Testis (tissue), 3 donors: ENCODE results near the gene MB21D2. TPM values are rescaled to one million over a fixed set of nuclear protein-coding genes. Genes with fewer than 3 reads are reported as not detected.
A peak's percentile ranks its signal among the peaks of the same experiment; 100 is the strongest.

Source experiments
- DNase-seq: peaks from one replicate; pipeline ENCODE4 v3.0.0-alpha.2; 2019
- H3K27ac ChIP-seq, 2 donors: fragments of 200-600 bp; sonication (generic); one replicate each; pipeline ENCODE4 v1.5.1; 2019
- H3K27me3 ChIP-seq: fragments of 200-600 bp; sonication (generic); one replicate; pipeline ENCODE4 v1.5.1; 2019
- H3K36me3 ChIP-seq: fragments of 200-600 bp; sonication (generic); one replicate; pipeline ENCODE4 v1.5.1; 2017; ENCODE audit warnings: low read depth; ENCODE audit errors: missing control alignments
- H3K4me1 ChIP-seq: fragments of 200-600 bp; sonication (generic); one replicate; pipeline ENCODE4 v1.5.1; 2019
- H3K4me3 ChIP-seq, 2 donors: fragments of 200-600 bp; sonication (generic); one replicate each; pipeline ENCODE4 v1.5.1; 2017 to 2019
- H3K9me3 ChIP-seq: fragments of 200-600 bp; sonication (generic); one replicate; pipeline ENCODE4 v1.5.1; 2017
- POLR2A ChIP-seq: fragments of 450-650 bp; IDR thresholded peaks from one replicate; pipeline ENCODE4 v1.6.1; 2017; ENCODE audit warnings: antibody characterized with exemption, mild to moderate bottlenecking, moderate library complexity
- WGBS, 2 donors: methylation state at CpG; one replicate each; pipeline ENCODE4 v1.1.5; 2018; 5-methylcytosine and 5-hydroxymethylcytosine counted together
- intact Hi-C: fragments of 100-400 bp; cut with DNase I; formaldehyde crosslinking; loops from one replicate; pipeline ENCODE4 v1.15.1; 2023; ENCODE audit warnings: low total_unique reads
- polyA plus RNA-seq: library from polyadenylated mRNA; stranded (reverse); fragments of 350-450 nt; fragmentation: Illumina TruSeq; extraction: RNeasy Lipid Tissue Mini Kit (QIAGEN cat#74804); gene quantifications from one replicate; pipeline ENCODE4 v1.2.3, GENCODE V29; 2014; ENCODE audit warnings: low read depth, low replicate concordance; ENCODE audit not compliant: insufficient read depth
- total RNA-seq, 2 donors: library from RNA; depleted of rRNA; stranded (reverse); fragments of >200 nt; gene quantifications; one replicate each; pipeline ENCODE4 v1.2.3, GENCODE V29; 2016
- TF ChIP-seq, protein P1 (sequence below), 3 experiments: fragments of 450-650 bp in 2 of 3; fragments of 200-600 bp in 1 of 3; sonication (generic) in 1 of 3; IDR thresholded peaks; one replicate each; pipeline ENCODE4 v1.5.1; 2016 to 2019; ENCODE audit warnings: antibody characterized with exemption in 3 of 3, mild to moderate bottlenecking in 2 of 3, moderate library complexity in 1 of 3

The MB21D2 gene
- total and polyA plus RNA-seq, 3 donors from 2014 or later: 13.4 to 29.2 (median 23.9) TPM

DNA sequence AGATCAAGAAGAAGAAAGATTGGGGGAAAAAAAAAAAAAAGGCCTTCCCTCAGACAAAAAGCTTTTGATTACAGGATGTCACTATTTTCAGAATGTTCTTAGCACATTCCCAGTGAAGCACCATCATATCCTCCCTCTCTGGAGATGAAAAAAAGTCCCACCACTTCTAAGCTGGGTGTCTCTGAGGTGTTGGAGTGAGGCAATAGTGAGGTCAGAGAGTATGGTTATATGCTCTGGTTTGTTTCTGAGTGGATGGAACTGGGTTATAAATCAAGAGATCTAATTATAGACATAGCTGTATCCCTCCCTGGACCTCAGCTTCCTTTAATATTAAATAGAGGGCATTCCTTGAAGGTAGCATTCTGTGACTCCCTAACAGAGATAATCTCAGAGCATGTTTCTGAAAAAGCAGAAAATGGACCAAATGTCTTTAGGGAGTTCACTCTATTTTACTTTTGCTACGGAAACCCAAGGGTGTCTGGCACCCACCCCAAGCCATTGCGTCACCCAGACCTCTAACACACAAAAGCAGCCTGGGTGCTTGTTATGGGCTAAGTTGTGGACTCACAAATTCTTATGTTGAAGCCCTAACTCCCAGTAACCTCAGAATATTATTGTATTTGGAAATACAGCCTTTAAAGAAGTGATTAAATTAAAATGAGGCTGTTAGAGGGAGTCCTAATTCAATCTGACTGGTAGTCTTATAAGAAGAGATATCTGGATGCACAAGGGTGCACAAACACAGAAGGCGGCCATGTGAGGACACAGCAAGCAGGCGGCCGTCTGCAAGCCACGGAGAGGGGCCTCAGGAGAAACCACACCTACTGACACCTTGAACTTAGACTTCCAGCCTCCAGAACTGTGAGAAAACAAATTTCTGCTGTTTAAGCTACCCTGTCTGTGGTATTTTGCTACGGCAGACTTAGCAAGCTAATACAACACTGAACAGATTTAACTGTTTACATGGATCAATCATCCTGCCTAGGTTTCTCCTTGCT, 81.5 kb downstream of the MB21D2 start:
- 51 to 56% methylated on average over 7 of the region's 7 CpGs for WGBS, 2 donors
- intact Hi-C loops: no loop called here

GRCh38 chr3:192834428-192834827, 83.2 kb downstream of the MB21D2 start:
- Histone ChIP-seq H3K27me3 (no peaks in the 10 kb centered on the region), H3K36me3 (no peaks in the 10 kb centered on the region), H3K27ac (no peak overlapping the region), H3K4me1 (peaks cover 30% of the 10 kb centered on the region), H3K9me3 (no peaks in the 10 kb centered on the region), H3K4me3 (no peak overlapping the region)
- intact Hi-C loops: no loop called here
- TF ChIP-seq POLR2A: no peak
- TF ChIP-seq, protein P1, sequence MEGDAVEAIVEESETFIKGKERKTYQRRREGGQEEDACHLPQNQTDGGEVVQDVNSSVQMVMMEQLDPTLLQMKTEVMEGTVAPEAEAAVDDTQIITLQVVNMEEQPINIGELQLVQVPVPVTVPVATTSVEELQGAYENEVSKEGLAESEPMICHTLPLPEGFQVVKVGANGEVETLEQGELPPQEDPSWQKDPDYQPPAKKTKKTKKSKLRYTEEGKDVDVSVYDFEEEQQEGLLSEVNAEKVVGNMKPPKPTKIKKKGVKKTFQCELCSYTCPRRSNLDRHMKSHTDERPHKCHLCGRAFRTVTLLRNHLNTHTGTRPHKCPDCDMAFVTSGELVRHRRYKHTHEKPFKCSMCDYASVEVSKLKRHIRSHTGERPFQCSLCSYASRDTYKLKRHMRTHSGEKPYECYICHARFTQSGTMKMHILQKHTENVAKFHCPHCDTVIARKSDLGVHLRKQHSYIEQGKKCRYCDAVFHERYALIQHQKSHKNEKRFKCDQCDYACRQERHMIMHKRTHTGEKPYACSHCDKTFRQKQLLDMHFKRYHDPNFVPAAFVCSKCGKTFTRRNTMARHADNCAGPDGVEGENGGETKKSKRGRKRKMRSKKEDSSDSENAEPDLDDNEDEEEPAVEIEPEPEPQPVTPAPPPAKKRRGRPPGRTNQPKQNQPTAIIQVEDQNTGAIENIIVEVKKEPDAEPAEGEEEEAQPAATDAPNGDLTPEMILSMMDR (IDR thresholded peaks at IDR 0.05): no peak
- no peak for DNase-seq
- WGBS, 2 donors: 43 to 54% methylated on average over 3 of the region's 3 CpGs

More for the DNA sequence above, 81.5 kb downstream of the MB21D2 start:
- peaks cover 25% of the 10 kb centered on the region for H3K4me1 ChIP-seq
- DNase-seq: no peak
- no peak overlapping the region for H3K4me3 ChIP-seq
- TF ChIP-seq POLR2A: no peak
- TF ChIP-seq, protein P1 (IDR thresholded peaks at IDR 0.05): no peak
- H3K9me3 ChIP-seq: no peaks in the 10 kb centered on the region
- no peaks in the 10 kb centered on the region for H3K27me3 ChIP-seq
- H3K27ac ChIP-seq: no peak overlapping the region
- no peaks in the 10 kb centered on the region for H3K36me3 ChIP-seq

DNA sequence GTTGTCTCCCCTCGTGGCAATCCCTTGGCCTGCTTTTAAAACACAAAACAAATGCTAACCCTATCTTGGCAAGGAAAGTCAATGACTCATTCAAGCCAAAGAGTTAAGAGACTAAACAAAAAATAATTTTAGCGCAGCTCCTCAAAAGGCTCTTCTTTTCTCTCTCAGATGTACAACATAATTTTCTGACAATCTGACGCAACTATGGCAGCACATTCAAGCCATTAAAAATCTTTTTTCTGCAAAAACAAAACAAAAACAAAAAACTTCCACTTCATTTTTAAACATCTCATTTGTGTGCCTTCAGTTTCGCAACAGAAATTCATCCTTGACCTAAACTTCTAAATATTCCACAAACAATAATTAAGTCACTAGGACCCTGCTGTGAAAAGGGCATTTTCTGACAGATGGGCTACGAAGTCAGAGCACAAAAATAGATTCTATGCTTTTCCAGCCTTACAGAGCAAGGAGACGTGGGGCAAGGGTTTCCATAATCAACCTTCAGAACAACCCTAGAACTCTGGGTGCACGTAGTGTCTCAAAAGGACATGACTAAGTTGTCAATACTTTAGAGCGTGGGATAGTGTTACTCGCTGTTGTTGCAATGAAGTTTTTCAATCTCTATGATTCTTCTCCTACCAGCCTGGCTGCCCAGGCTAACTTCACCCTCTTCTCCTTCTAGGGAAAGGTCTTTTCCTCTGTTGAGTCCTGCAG, 84.3 kb downstream of the MB21D2 start:
- Histone ChIP-seq H3K36me3 (no peaks in the 10 kb centered on the region), H3K27ac (peak overlapping the region in 1 of 2 donors; percentile 29), H3K4me1 (peaks cover 30% of the 10 kb centered on the region), H3K27me3 (no peaks in the 10 kb centered on the region), H3K4me3 (no peak overlapping the region), H3K9me3 (no peaks in the 10 kb centered on the region)
- intact Hi-C loops: no loop called here
- 45 to 63% methylated on average over 9 of the region's 9 CpGs for WGBS, 2 donors
- no peak for DNase-seq
- no peak for TF ChIP-seq POLR2A
- TF ChIP-seq, protein P1 (IDR thresholded peaks at IDR 0.05): no peak

DNA sequence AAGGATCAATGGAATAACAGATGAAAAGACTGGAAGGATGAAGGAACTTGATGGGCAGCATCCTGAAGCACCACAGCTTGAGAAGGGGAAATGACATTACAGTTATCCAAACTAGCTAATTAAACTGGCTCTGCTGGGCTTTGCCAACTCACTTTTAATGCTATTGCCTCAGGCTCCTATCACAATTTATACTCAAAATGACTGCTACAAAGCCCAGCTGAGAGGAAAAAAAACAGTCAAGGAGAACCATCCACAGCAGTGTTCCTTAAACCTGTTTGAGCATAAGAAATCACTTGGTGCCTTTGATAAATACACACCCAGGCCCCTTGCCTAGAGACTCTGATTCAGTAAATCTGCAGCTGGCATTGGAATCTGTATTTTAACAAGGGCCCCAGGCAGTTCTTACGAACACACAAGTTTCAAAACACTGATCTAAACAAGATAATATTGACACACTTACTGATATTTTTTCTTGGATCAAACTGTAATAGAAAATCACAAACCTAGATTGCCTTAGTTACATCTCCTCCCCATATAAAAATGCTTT, 85.8 kb downstream of the MB21D2 start:
- Histone ChIP-seq H3K27me3 (no peaks in the 10 kb centered on the region), H3K4me3 (no peak overlapping the region), H3K4me1 (peaks cover 30% of the 10 kb centered on the region), H3K27ac (peak overlapping the region in 1 of 2 donors; percentile 0), H3K9me3 (no peaks in the 10 kb centered on the region), H3K36me3 (no peaks in the 10 kb centered on the region)
- no peak for TF ChIP-seq POLR2A
- TF ChIP-seq, protein P1 (IDR thresholded peaks at IDR 0.05): no peak
- WGBS, 2 donors: 61 to 73% methylated on average over 1 of the region's 1 CpG
- DNase-seq: no peak
- intact Hi-C loops: no loop called here
